HG03064 (cell line): ENCODE data around the gene CTNND2.
"Not testable (repeated sequence)": the region's sequence is repeated elsewhere in the genome, so short reads cannot be mapped to it uniquely, and the experiment has no call there.

Experiments used
- ATAC-seq: cut with Tn5 transposase; IDR thresholded peaks from one replicate; pipeline ENCODE4 v1.9.1; 2021; ENCODE audit warnings: low read depth; ENCODE audit not compliant: unreplicated experiment

The CTNND2 gene

GRCh38 chr5:11414732-11415131 lies 489.5 kb downstream of the CTNND2 start:
- not testable (repeated sequence) for ATAC-seq

- ATAC-seq: no peak
These were observed 492.6 kb downstream of the CTNND2 start for GRCh38 chr5:11411621-11412020.

GRCh38 chr5:11407556-11408145 lies 496.6 kb downstream of the CTNND2 start:
- no peak for ATAC-seq

GRCh38 chr5:11400316-11400715 lies 503.9 kb downstream of the CTNND2 start:
- ATAC-seq: no peak

GRCh38 chr5:11398728-11399127 lies 505.5 kb downstream of the CTNND2 start:
- no peak for ATAC-seq

- no peak for ATAC-seq
These were observed 506.7 kb downstream of the CTNND2 start for GRCh38 chr5:11397549-11397948.

- no peak for ATAC-seq
These were observed 507.3 kb downstream of the CTNND2 start for GRCh38 chr5:11396917-11397316.

GRCh38 chr5:11394933-11395332 lies 509.3 kb downstream of the CTNND2 start:
- ATAC-seq: no peak

- no peak for ATAC-seq
These were observed 513.9 kb downstream of the CTNND2 start for GRCh38 chr5:11390291-11390767.

GRCh38 chr5:11387382-11387781 lies 516.9 kb downstream of the CTNND2 start:
- no peak for ATAC-seq

GRCh38 chr5:11386398-11386797 lies 517.8 kb downstream of the CTNND2 start:
- no peak for ATAC-seq

GRCh38 chr5:11385901-11386293 lies 518.3 kb downstream of the CTNND2 start:
- no peak for ATAC-seq

GRCh38 chr5:11385251-11385900 lies 518.9 kb downstream of the CTNND2 start:
- ATAC-seq: no peak

- ATAC-seq: no peak
These were observed 519.6 kb downstream of the CTNND2 start for GRCh38 chr5:11384441-11385250.

- no peak for ATAC-seq
These were observed 520.6 kb downstream of the CTNND2 start for GRCh38 chr5:11383506-11384095.

GRCh38 chr5:11378461-11378860 lies 525.8 kb downstream of the CTNND2 start:
- ATAC-seq: no peak

GRCh38 chr5:11377896-11378295 lies 526.4 kb downstream of the CTNND2 start:
- no peak for ATAC-seq

GRCh38 chr5:11372191-11372590 lies 532.1 kb downstream of the CTNND2 start:
- no peak for ATAC-seq

- no peak for ATAC-seq
These were observed 533.2 kb downstream of the CTNND2 start for GRCh38 chr5:11371021-11371420.

GRCh38 chr5:11364531-11364930 lies 539.7 kb downstream of the CTNND2 start:
- ATAC-seq: no peak

- no peak for ATAC-seq
These were observed 540.5 kb downstream of the CTNND2 start for GRCh38 chr5:11363631-11364178.
